IMR-90 (cell line): Measurements from ENCODE around the gene STAG2. TPM values are rescaled to one million over a fixed set of nuclear protein-coding genes. Genes with fewer than 3 reads are reported as not detected.

Experiments
- ATAC-seq: fragments of 200-7000 bp; cut with Tn5 transposase; 2 replicates; pipeline ENCODE4 v1.9.1; 2020; ENCODE audit warnings: low read depth, mild to moderate bottlenecking, moderate library complexity
- BruUV-seq: library from RNA; stranded (reverse); fragments of 400-500 nt; replicated peaks from 2 replicates; lab custom pipeline; 2021; lab: Mats Ljungman, UMichigan
- CTCF ChIA-PET: fragments of 300-600 bp; formaldehyde crosslinking; extraction: SDS; loops from one replicate; lab custom pipeline; 2021; ENCODE audit warnings: antibody characterized with exemption; lab: Yijun Ruan, JAX
- POLR2A ChIA-PET: fragments of 300-600 bp; sonication (Branson Sonifier 250); formaldehyde crosslinking; loops from one replicate; lab custom pipeline; 2022; ENCODE audit warnings: antibody characterized with exemption; ENCODE audit not compliant: unreplicated experiment; lab: Charles Lee
- DNase-seq: peaks from one replicate; pipeline ENCODE4 v3.0.0; 2013
- H2AFZ ChIP-seq: replicated peaks from 2 replicates; pipeline ENCODE3; 2013; ENCODE audit warnings: low read length, mild to moderate bottlenecking; ENCODE audit not compliant: poor library complexity
- H2AK5ac ChIP-seq: 2 replicates; pipeline ENCODE4 v1.6.1; 2013; ENCODE audit warnings: low read depth, low read length, inconsistent platforms
- H2AK9ac ChIP-seq: replicated peaks from 2 replicates; pipeline ENCODE3; 2013; ENCODE audit warnings: mild to moderate bottlenecking, low read depth, low read length, moderate library complexity; ENCODE audit not compliant: poor library complexity
- H2BK120ac ChIP-seq: 2 replicates; pipeline ENCODE4 v1.6.1; 2013; ENCODE audit warnings: low read depth, low read length, inconsistent platforms
- H2BK15ac ChIP-seq: 3 replicates; pipeline ENCODE4 v1.6.1; 2013; ENCODE audit warnings: low read depth, low read length, inconsistent platforms
- H2BK20ac ChIP-seq: 2 replicates; pipeline ENCODE4 v1.6.1; 2013; ENCODE audit warnings: low read depth, mild to moderate bottlenecking, inconsistent platforms, low read length, moderate library complexity
- H2BK5ac ChIP-seq: 2 replicates; pipeline ENCODE4 v1.6.1; 2013; ENCODE audit warnings: mild to moderate bottlenecking, low read depth, low read length, inconsistent platforms; ENCODE audit not compliant: poor library complexity, severe bottlenecking
- H3K14ac ChIP-seq: replicated peaks from 2 replicates; pipeline ENCODE4 v1.6.1; 2013; ENCODE audit warnings: low read depth, low read length, inconsistent platforms
- H3K18ac ChIP-seq: 2 replicates; pipeline ENCODE4 v1.6.1; 2013; ENCODE audit warnings: low read depth, low read length, control low read depth
- H3K23ac ChIP-seq: 2 replicates; pipeline ENCODE4 v1.6.1; 2013; ENCODE audit warnings: low read depth, low read length, inconsistent platforms
- H3K27ac ChIP-seq: 2 replicates; pipeline ENCODE4 v1.5.1; 2013; ENCODE audit warnings: mild to moderate bottlenecking, control low read depth, low read length; ENCODE audit not compliant: insufficient read depth
- H3K27me3 ChIP-seq: 2 replicates; pipeline ENCODE4 v1.6.1; 2013; ENCODE audit warnings: low read length; ENCODE audit not compliant: control insufficient read depth, insufficient read depth
- H3K36me3 ChIP-seq: 2 replicates; pipeline ENCODE4 v1.6.1; 2013; ENCODE audit warnings: low read length, mixed read lengths; ENCODE audit not compliant: control insufficient read depth, insufficient read depth
- H3K4ac ChIP-seq: 2 replicates; pipeline ENCODE4 v1.6.1; 2013; ENCODE audit warnings: low read depth, low read length, inconsistent platforms
- H3K4me1 ChIP-seq: 2 replicates; pipeline ENCODE4 v1.6.1; 2013; ENCODE audit warnings: low read length, mixed read lengths; ENCODE audit not compliant: control insufficient read depth, insufficient read depth
- H3K4me2 ChIP-seq: 2 replicates; pipeline ENCODE4 v1.6.1; 2013; ENCODE audit warnings: low read depth, mild to moderate bottlenecking, control low read depth, low read length, moderate library complexity
- H3K4me3 ChIP-seq: 2 replicates; pipeline ENCODE4 v1.5.1; 2013; ENCODE audit warnings: low read depth, mild to moderate bottlenecking, control low read depth, low read length, moderate library complexity; ENCODE audit not compliant: insufficient read depth
- H3K56ac ChIP-seq: 2 replicates; pipeline ENCODE4 v1.6.1; 2013; ENCODE audit warnings: low read length, inconsistent platforms; ENCODE audit not compliant: insufficient read depth; ENCODE audit errors: extremely low read depth
- H3K79me1 ChIP-seq, 2 experiments: 2 replicates each; pipeline ENCODE4 v1.6.1; 2013; ENCODE audit warnings: low read length in 2 of 2, inconsistent platforms in 1 of 2, low read depth in 1 of 2
- H3K9ac ChIP-seq: 2 replicates; pipeline ENCODE4 v1.6.1; 2013; ENCODE audit warnings: low read depth, low read length, control low read depth
- H3K9me1 ChIP-seq: 2 replicates; pipeline ENCODE4 v1.6.1; 2013; ENCODE audit warnings: low read length, inconsistent platforms; ENCODE audit not compliant: insufficient read depth
- H3K9me3 ChIP-seq: 2 replicates; pipeline ENCODE4 v1.6.1; 2013; ENCODE audit warnings: low read length; ENCODE audit not compliant: control insufficient read depth, insufficient read depth
- H4K20me1 ChIP-seq: 2 replicates; pipeline ENCODE4 v1.6.1; 2013; ENCODE audit warnings: low read length, inconsistent platforms; ENCODE audit not compliant: insufficient read depth
- H4K5ac ChIP-seq: 2 replicates; pipeline ENCODE4 v1.6.1; 2013; ENCODE audit warnings: mild to moderate bottlenecking, low read depth, low read length, control low read depth
- H4K8ac ChIP-seq, 2 experiments: 2 replicates each; pipeline ENCODE4 v1.6.1; 2013; ENCODE audit warnings: low read depth in 2 of 2, low read length in 2 of 2, control low read depth in 1 of 2, inconsistent platforms in 1 of 2
- H4K91ac ChIP-seq: 2 replicates; pipeline ENCODE4 v1.6.1; 2013; ENCODE audit warnings: low read depth, low read length, inconsistent platforms; ENCODE audit not compliant: insufficient read depth
- BHLHE40 ChIP-seq: fragments of 150-350 bp; IDR thresholded peaks from 2 replicates; pipeline ENCODE4 v1.6.1; 2016; ENCODE audit warnings: mild to moderate bottlenecking, low read depth, low read length
- CEBPB ChIP-seq: IDR thresholded peaks from 2 replicates; pipeline ENCODE4 v1.6.1; 2012; ENCODE audit warnings: low read depth, low read length, improper control_type of control experiment
- CHD1 ChIP-seq: IDR thresholded peaks from 2 replicates; pipeline ENCODE4 v1.6.1; 2012; ENCODE audit warnings: low read depth, low read length, improper control_type of control experiment
- FOS ChIP-seq: fragments of 150-350 bp; IDR thresholded peaks from 2 replicates; pipeline ENCODE4 v1.6.1; 2016; ENCODE audit warnings: low read depth, low read length
- MAFK ChIP-seq: IDR thresholded peaks from 2 replicates; pipeline ENCODE4 v1.6.1; 2012; ENCODE audit warnings: low read depth, low read length, improper control_type of control experiment
- MAZ ChIP-seq: IDR thresholded peaks from 2 replicates; pipeline ENCODE4 v1.6.1; 2012; ENCODE audit warnings: low read depth, mild to moderate bottlenecking, low read length, improper control_type of control experiment, moderate library complexity, borderline replicate concordance
- MXI1 ChIP-seq: IDR thresholded peaks from 2 replicates; pipeline ENCODE4 v1.6.1; 2012; ENCODE audit warnings: low read depth, mild to moderate bottlenecking, low read length, moderate library complexity, borderline replicate concordance
- NFE2L2 ChIP-seq: fragments of 150-350 bp; IDR thresholded peaks from 2 replicates; pipeline ENCODE4 v1.6.1; 2016; ENCODE audit warnings: low read depth, mild to moderate bottlenecking, low read length
- POLR2A ChIP-seq: IDR thresholded peaks from 2 replicates; pipeline ENCODE4 v1.6.1; 2012; ENCODE audit warnings: mild to moderate bottlenecking, low read depth, low read length
- RAD21 ChIP-seq: IDR thresholded peaks from 2 replicates; pipeline ENCODE4 v1.6.1; 2012; ENCODE audit warnings: low read length, improper control_type of control experiment
- RCOR1 ChIP-seq: IDR thresholded peaks from 2 replicates; pipeline ENCODE4 v1.6.1; 2012; ENCODE audit warnings: mild to moderate bottlenecking, low read length, improper control_type of control experiment; ENCODE audit not compliant: insufficient replicate concordance
- RFX5 ChIP-seq: IDR thresholded peaks from 2 replicates; pipeline ENCODE4 v1.8.0; 2012; ENCODE audit warnings: low read depth, mild to moderate bottlenecking, low read length, moderate library complexity
- SMC3 ChIP-seq: fragments of 150-350 bp; IDR thresholded peaks from 2 replicates; pipeline ENCODE4 v1.6.1; 2016; ENCODE audit warnings: low read depth, mild to moderate bottlenecking, antibody characterized with exemption, low read length, moderate library complexity
- WGBS, 2 experiments: methylation state at CpG; one replicate each; pipeline versions ENCODE4 v1.1.5 to v1.1.7; 2013; ENCODE audit warnings: missing lambda C conversion rate in 2 of 2; ENCODE audit not compliant: insufficient read length in 1 of 2; ENCODE audit errors: extremely low coverage in 2 of 2; 5-methylcytosine and 5-hydroxymethylcytosine counted together
- dilution Hi-C: fragments of 300-500 bp; cut with HindIII; formaldehyde crosslinking; loops from one replicate; pipeline ENCODE4 v1.14.3; 2018; ENCODE audit warnings: low sequenced_read_pairs; ENCODE audit not compliant: unreplicated experiment
- in situ Hi-C: fragments of 300-500 bp; cut with MboI; formaldehyde crosslinking; loops from 3 replicates; pipeline ENCODE4 v1.14.3; 2019; ENCODE audit warnings: low sequenced_read_pairs, inconsistent platforms, mixed read lengths
- intact Hi-C: fragments of 100-400 bp; cut with micrococcal nuclease; formaldehyde crosslinking; loops from 2 replicates; pipeline ENCODE4 v1.10.0; 2022
- polyA plus RNA-seq, 3 experiments: library from polyadenylated mRNA; depleted of rRNA; stranded (reverse); fragments of >200 nt; gene quantifications; 2 replicates each; pipeline ENCODE4 v1.2.3, GENCODE V29; 2012; ENCODE audit warnings: low replicate concordance in 1 of 3
- total RNA-seq: library from RNA; depleted of rRNA; stranded (reverse); fragments of >200 nt; gene quantifications from 2 replicates; pipeline ENCODE4 v1.2.3, GENCODE V29; 2012
- TF ChIP-seq, protein P1 (sequence below): conservative IDR thresholded peaks from 2 replicates; pipeline ENCODE4 v1.5.1; 2012; ENCODE audit warnings: mild to moderate bottlenecking, low read depth, low read length, improper control_type of control experiment
- TF ChIP-seq, protein P2 (sequence below): fragments of 150-350 bp; IDR thresholded peaks from 2 replicates; pipeline ENCODE4 v1.6.1; 2017; ENCODE audit warnings: mild to moderate bottlenecking, antibody characterized with exemption, low read length, low read depth
- TF ChIP-seq, protein P3 (sequence below): fragments of 150-350 bp; IDR thresholded peaks from 2 replicates; pipeline ENCODE4 v1.6.1; 2016; ENCODE audit warnings: low read depth, mild to moderate bottlenecking, low read length, moderate library complexity, borderline replicate concordance

STAG2 gene
- total and polyA plus RNA-seq, 2 of the 4 experiments (the other 2 are of a cell fraction) = 19.6 to 71.2 TPM

DNA sequence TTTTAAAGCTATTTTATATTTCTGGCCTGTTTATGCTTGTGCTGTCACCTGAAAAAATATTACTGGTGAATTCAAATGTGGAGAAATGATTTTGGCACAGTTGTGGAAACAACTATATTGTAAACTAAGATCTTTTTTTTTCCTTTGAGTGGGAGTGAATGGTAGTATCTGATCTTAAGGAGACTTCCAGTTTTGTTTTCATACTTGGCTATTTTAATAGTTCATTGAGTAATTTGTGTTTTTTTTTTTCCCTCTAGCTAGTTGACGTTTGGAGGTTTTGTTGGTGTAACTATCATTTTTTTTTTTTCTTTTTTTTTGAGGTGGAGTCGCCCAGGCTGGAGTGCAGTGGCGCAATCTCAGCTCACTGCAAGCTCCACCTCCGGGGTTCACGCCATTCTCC is 10.5 kb downstream of the STAG2 start:
- Histone ChIP-seq H3K9ac (no peak overlapping the region), H3K27ac (no peak overlapping the region), H3K56ac (no peak overlapping the region), H3K9me3 (no peaks in the 10 kb centered on the region), H4K5ac (no peak overlapping the region), H3K27me3 (no peaks in the 10 kb centered on the region), H3K23ac (no peak overlapping the region), H2BK5ac (no peak overlapping the region), H3K4ac (no peak overlapping the region), H3K14ac (no peak overlapping the region), H3K36me3 (no peaks in the 10 kb centered on the region), H4K8ac (no peak overlapping the region), H2BK20ac (no peak overlapping the region), H3K4me1 (no peaks in the 10 kb centered on the region), H2AK9ac (no peak overlapping the region), H4K20me1 (peaks cover 29% of the 10 kb centered on the region), H2BK120ac (no peak overlapping the region), H2AFZ (no peak overlapping the region), H2BK15ac (no peak overlapping the region), H3K18ac (no peak overlapping the region), H3K4me2 (no peak overlapping the region), H4K91ac (no peak overlapping the region), H3K4me3 (no peak overlapping the region), H3K9me1 (no peaks in the 10 kb centered on the region), H3K79me1 (0 out of 4 replicates have a peak, but pooled peaks cover 0 to 3% of the 10 kb centered on the region in 2 experiments), H2AK5ac (no peak overlapping the region)
- intact Hi-C loops = no loop called here
- dilution Hi-C loops = no loop called here
- in situ Hi-C loops = no loop called here
- no TSS peak for BruUV-seq
- TF ChIP-seq, protein P1, sequence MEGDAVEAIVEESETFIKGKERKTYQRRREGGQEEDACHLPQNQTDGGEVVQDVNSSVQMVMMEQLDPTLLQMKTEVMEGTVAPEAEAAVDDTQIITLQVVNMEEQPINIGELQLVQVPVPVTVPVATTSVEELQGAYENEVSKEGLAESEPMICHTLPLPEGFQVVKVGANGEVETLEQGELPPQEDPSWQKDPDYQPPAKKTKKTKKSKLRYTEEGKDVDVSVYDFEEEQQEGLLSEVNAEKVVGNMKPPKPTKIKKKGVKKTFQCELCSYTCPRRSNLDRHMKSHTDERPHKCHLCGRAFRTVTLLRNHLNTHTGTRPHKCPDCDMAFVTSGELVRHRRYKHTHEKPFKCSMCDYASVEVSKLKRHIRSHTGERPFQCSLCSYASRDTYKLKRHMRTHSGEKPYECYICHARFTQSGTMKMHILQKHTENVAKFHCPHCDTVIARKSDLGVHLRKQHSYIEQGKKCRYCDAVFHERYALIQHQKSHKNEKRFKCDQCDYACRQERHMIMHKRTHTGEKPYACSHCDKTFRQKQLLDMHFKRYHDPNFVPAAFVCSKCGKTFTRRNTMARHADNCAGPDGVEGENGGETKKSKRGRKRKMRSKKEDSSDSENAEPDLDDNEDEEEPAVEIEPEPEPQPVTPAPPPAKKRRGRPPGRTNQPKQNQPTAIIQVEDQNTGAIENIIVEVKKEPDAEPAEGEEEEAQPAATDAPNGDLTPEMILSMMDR = no peak
- TF ChIP-seq CEBPB (no peak), RCOR1 (no peak), NFE2L2 (no peak), POLR2A (no peak), MXI1 (no peak), MAFK (no peak), MAZ (no peak), RAD21 (no peak), CHD1 (no peak), BHLHE40 (no peak), RFX5 (no peak), FOS (no peak), SMC3 (no peak)
- TF ChIP-seq, protein P2, sequence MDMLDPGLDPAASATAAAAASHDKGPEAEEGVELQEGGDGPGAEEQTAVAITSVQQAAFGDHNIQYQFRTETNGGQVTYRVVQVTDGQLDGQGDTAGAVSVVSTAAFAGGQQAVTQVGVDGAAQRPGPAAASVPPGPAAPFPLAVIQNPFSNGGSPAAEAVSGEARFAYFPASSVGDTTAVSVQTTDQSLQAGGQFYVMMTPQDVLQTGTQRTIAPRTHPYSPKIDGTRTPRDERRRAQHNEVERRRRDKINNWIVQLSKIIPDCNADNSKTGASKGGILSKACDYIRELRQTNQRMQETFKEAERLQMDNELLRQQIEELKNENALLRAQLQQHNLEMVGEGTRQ = no peak
- TF ChIP-seq, protein P3, sequence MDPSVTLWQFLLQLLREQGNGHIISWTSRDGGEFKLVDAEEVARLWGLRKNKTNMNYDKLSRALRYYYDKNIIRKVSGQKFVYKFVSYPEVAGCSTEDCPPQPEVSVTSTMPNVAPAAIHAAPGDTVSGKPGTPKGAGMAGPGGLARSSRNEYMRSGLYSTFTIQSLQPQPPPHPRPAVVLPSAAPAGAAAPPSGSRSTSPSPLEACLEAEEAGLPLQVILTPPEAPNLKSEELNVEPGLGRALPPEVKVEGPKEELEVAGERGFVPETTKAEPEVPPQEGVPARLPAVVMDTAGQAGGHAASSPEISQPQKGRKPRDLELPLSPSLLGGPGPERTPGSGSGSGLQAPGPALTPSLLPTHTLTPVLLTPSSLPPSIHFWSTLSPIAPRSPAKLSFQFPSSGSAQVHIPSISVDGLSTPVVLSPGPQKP = no peak
- no peak for DNase-seq
- ChIA-PET CTCF (no interaction called here), POLR2A (no interaction called here)
- WGBS, 2 experiments = no CpG with 5 or more reads among the region's 5 CpGs
- no peak for ATAC-seq
